NCI-H2196 treated with DMSO at 0.1 percent for 48 hours (cell line): ENCODE data around the gene TP53RK.
"Not testable (repeated sequence)": the region's sequence is repeated elsewhere in the genome, so short reads cannot be mapped to it uniquely, and the experiment has no call there.

Source experiments
- DNase-seq: peaks from one replicate; lab custom pipeline; 2025; ENCODE audit not compliant: unreplicated experiment; lab: John Stamatoyannopoulos, UW

TP53RK gene

GRCh38 chr20:46683939-46684750 is 5.1 kb downstream of the TP53RK start:
- DNase-seq, result no peak

GRCh38 chr20:46683668-46683938 is 5.6 kb downstream of the TP53RK start:
- no peak for DNase-seq

GRCh38 chr20:46683011-46683667 is 6.1 kb downstream of the TP53RK start:
- no peak for DNase-seq

GRCh38 chr20:46682063-46682821 is 7.0 kb downstream of the TP53RK start:
- no peak for DNase-seq

GRCh38 chr20:46681032-46681854 is 8.0 kb downstream of the TP53RK start:
- peak; percentile 51 for DNase-seq

GRCh38 chr20:46680684-46681031 is 8.6 kb downstream of the TP53RK start:
- no peak for DNase-seq

- DNase-seq, result no peak
Measured at GRCh38 chr20:46678516-46678915, 10.7 kb downstream of the TP53RK start.

- no peak for DNase-seq
Measured at GRCh38 chr20:46677608-46678007, 11.6 kb downstream of the TP53RK start.

GRCh38 chr20:46676649-46677316 is 12.5 kb downstream of the TP53RK start:
- not testable (repeated sequence) for DNase-seq

GRCh38 chr20:46674253-46675083 is 14.8 kb downstream of the TP53RK start:
- DNase-seq, result no peak

GRCh38 chr20:46673394-46674252 is 15.6 kb downstream of the TP53RK start:
- no peak for DNase-seq

- DNase-seq, result no peak
Measured at GRCh38 chr20:46672543-46673148, 16.6 kb downstream of the TP53RK start.

- DNase-seq, result no peak
Measured at GRCh38 chr20:46671866-46672542, 17.2 kb downstream of the TP53RK start.

- peak; percentile 45 for DNase-seq
Measured at GRCh38 chr20:46670585-46671584, 18.4 kb downstream of the TP53RK start.

GRCh38 chr20:46670228-46670584 is 19.0 kb downstream of the TP53RK start:
- no peak for DNase-seq

- DNase-seq, result no peak
Measured at GRCh38 chr20:46666818-46667515, 22.3 kb downstream of the TP53RK start.
